Esophagus muscularis mucosa (tissue), 4 donors: ENCODE results near the gene IQSEC3. TPM values are rescaled to one million over a fixed set of nuclear protein-coding genes. Genes with fewer than 3 reads are reported as not detected.
A peak's percentile ranks its signal among the peaks of the same experiment; 100 is the strongest.

Source experiments
- DNase-seq: peaks from one replicate; pipeline ENCODE4 v3.0.0-alpha.2; 2017; ENCODE audit errors: extremely low spot score
- H3K27ac ChIP-seq, 4 donors: fragments of 200-600 bp; sonication (generic); replicated peaks in 1 of 4; 1 replicate in 3 of 4; 2 replicates in 1 of 4; pipeline ENCODE4 v1.5.1; 2016 to 2019; ENCODE audit warnings: mild to moderate bottlenecking in 1 of 4
- H3K27me3 ChIP-seq, 4 donors: fragments of 200-600 bp; sonication (generic); one replicate each; pipeline versions ENCODE4 v1.5.1 to v1.6.0; 2016 to 2019
- H3K36me3 ChIP-seq, 4 donors: fragments of 200-600 bp; sonication (generic); one replicate each; pipeline ENCODE4 v1.5.1; 2016 to 2019
- H3K4me1 ChIP-seq, 4 donors: fragments of 200-600 bp; sonication (generic); one replicate each; pipeline ENCODE4 v1.5.1; 2016 to 2019
- H3K4me3 ChIP-seq, 4 donors: fragments of 200-600 bp; sonication (generic); 1 replicate in 2 of 4; 2 replicates in 2 of 4; pipeline ENCODE4 v1.5.1; 2016 to 2019; ENCODE audit warnings: mild to moderate bottlenecking in 4 of 4, moderate library complexity in 1 of 4
- H3K9me3 ChIP-seq, 4 donors: fragments of 200-600 bp; sonication (generic); 1 replicate in 3 of 4; 2 replicates in 1 of 4; pipeline ENCODE4 v1.5.1; 2016 to 2019
- CTCF ChIP-seq, 3 experiments: fragments of 200-600 bp in 2 of 3; fragments of 450-650 bp in 1 of 3; sonication (generic) in 2 of 3; IDR thresholded peaks; one replicate each; pipeline ENCODE4 v1.5.1; 2017 to 2019; ENCODE audit warnings: antibody characterized with exemption in 3 of 3, mild to moderate bottlenecking in 2 of 3, moderate library complexity in 1 of 3
- EP300 ChIP-seq: sonication (generic); formaldehyde crosslinking; IDR thresholded peaks from one replicate; pipeline ENCODE4 v1.6.1; 2017; ENCODE audit warnings: antibody characterized with exemption
- POLR2A ChIP-seq: fragments of 450-650 bp; IDR thresholded peaks from one replicate; pipeline ENCODE4 v1.6.1; 2017; ENCODE audit warnings: antibody characterized with exemption, moderate library complexity, mild to moderate bottlenecking, low read depth
- POLR2AphosphoS5 ChIP-seq, 2 donors: sonication (generic); formaldehyde crosslinking; IDR thresholded peaks; one replicate each; pipeline ENCODE4 v1.6.1; 2017; ENCODE audit warnings: antibody characterized with exemption in 2 of 2
- WGBS: methylation state at CpG from one replicate; pipeline ENCODE4 v1.1.5; 2018; 5-methylcytosine and 5-hydroxymethylcytosine counted together
- intact Hi-C: fragments of 100-400 bp; cut with DNase I; formaldehyde crosslinking; loops from one replicate; pipeline ENCODE4 v1.15.1; 2023
- total RNA-seq, 4 donors: library from RNA; depleted of rRNA; stranded (reverse); fragments of >200 nt; gene quantifications; one replicate each; pipeline versions ENCODE4 v1.1.0 to v1.2.1, GENCODE V29; 2016

Gene IQSEC3
- total RNA-seq, 4 donors from 2014 or later: 0.26 to 2.3 (median 1.4) TPM

GRCh38 chr12:202081-202731 is 135.6 kb downstream of the IQSEC3 start:
- Histone ChIP-seq H3K4me1 (peaks cover 4 to 19% (median 14%) of the 10 kb centered on the region in 4 donors), H3K4me3 (no peak overlapping the region), H3K9me3 (no peaks in the 10 kb centered on the region), H3K36me3 (no peaks in the 10 kb centered on the region), H3K27ac (no peak overlapping the region), H3K27me3 (peaks cover 0 to 84% (median 16%) of the 10 kb centered on the region in 4 donors)
- no peak for DNase-seq
- WGBS: 74% methylated on average over 15 of the region's 15 CpGs
- intact Hi-C loops: no loop called here
- no peak for TF ChIP-seq POLR2AphosphoS5 (IDR thresholded peaks at IDR 0.05)
- TF ChIP-seq EP300: no peak
- TF ChIP-seq POLR2A: no peak
- TF ChIP-seq CTCF (IDR thresholded peaks at IDR 0.05): no peak

GRCh38 chr12:203074-203461 is 136.5 kb downstream of the IQSEC3 start:
- Histone ChIP-seq H3K4me1 (peaks cover 4 to 19% (median 14%) of the 10 kb centered on the region in 4 donors), H3K36me3 (no peaks in the 10 kb centered on the region), H3K27me3 (peaks cover 0 to 84% (median 17%) of the 10 kb centered on the region in 4 donors), H3K4me3 (peak overlapping the region; percentile 56 to 60 (median 58)), H3K9me3 (no peaks in the 10 kb centered on the region), H3K27ac (no peak overlapping the region)
- no peak for DNase-seq
- intact Hi-C loops: no loop called here
- 89% methylated on average over 7 of the region's 16 CpGs for WGBS
- TF ChIP-seq POLR2A (no peak), POLR2AphosphoS5 (IDR thresholded peaks at IDR 0.05) (no peak), CTCF (IDR thresholded peaks at IDR 0.05) (no peak)

- Histone ChIP-seq H3K9me3 (no peaks in the 10 kb centered on the region), H3K36me3 (no peaks in the 10 kb centered on the region), H3K27me3 (peaks cover 0 to 86% (median 17%) of the 10 kb centered on the region in 4 donors), H3K4me3 (peak overlapping the region; percentile 56 to 60 (median 58)), H3K27ac (no peak overlapping the region), H3K4me1 (peaks cover 4 to 19% (median 14%) of the 10 kb centered on the region in 4 donors)
- DNase-seq: no peak
- intact Hi-C loops: no loop called here
- 0% methylated on average over 3 of the region's 84 CpGs for WGBS
- TF ChIP-seq CTCF (IDR thresholded peaks at IDR 0.05) (peak in 1 of 3 experiments; percentile 20), EP300 (no peak)
Observed at GRCh38 chr12:203462-204260, 137.1 kb downstream of the IQSEC3 start.

GRCh38 chr12:204261-204678 is 137.7 kb downstream of the IQSEC3 start:
- DNase-seq: no peak
- H3K27me3 ChIP-seq: peaks cover 0 to 81% (median 17%) of the 10 kb centered on the region in 4 donors
- TF ChIP-seq POLR2A (no peak), POLR2AphosphoS5 (IDR thresholded peaks at IDR 0.05) (no peak), CTCF (IDR thresholded peaks at IDR 0.05) (no peak), EP300 (no peak)
- H3K36me3 ChIP-seq: no peaks in the 10 kb centered on the region
- H3K4me3 ChIP-seq: peak overlapping the region; percentile 56 to 60 (median 58)
- H3K27ac ChIP-seq: no peak overlapping the region
- H3K4me1 ChIP-seq: peaks cover 4 to 18% (median 14%) of the 10 kb centered on the region in 4 donors
- intact Hi-C loops: no loop called here
- H3K9me3 ChIP-seq: no peaks in the 10 kb centered on the region
- 78% methylated on average over 9 of the region's 11 CpGs for WGBS
